ENCODE data around the gene GTSF1L.

- TF ChIP-seq CTCF (IDR thresholded peaks at IDR 0.05): no peak
- no peak for TF ChIP-seq POLR2A (IDR thresholded peaks at IDR 0.05)
- no peak for TF ChIP-seq POLR2AphosphoS5 (IDR thresholded peaks at IDR 0.05)
- TF ChIP-seq EP300 (IDR thresholded peaks at IDR 0.05): no peak
Measured at GRCh38 chr20:43682446-43682845, 44.4 kb downstream of the GTSF1L start.

Measured in upper lobe of left lung (tissue), 4 donors.